ACC112 (cell line): ENCODE results near the gene CDPF1.

ENCODE experiments used
- H2AFZ ChIP-seq: fragments of 200-600 bp; sonication (generic); one replicate; pipeline ENCODE4 v1.6.0; 2017; ENCODE audit warnings: antibody characterized with exemption, low read length; ENCODE audit not compliant: unreplicated experiment
- H3K27ac ChIP-seq: fragments of 200-600 bp; sonication (generic); 2 replicates; pipeline ENCODE4 v1.5.1; 2014; ENCODE audit warnings: low read depth, mild to moderate bottlenecking, antibody characterized with exemption, low read length, moderate library complexity
- H3K27me3 ChIP-seq: fragments of 200-600 bp; sonication (generic); 2 replicates; pipeline ENCODE4 v1.6.1; 2014; ENCODE audit warnings: mild to moderate bottlenecking, antibody characterized with exemption, low read length, moderate library complexity, mixed read lengths; ENCODE audit not compliant: insufficient read depth
- H3K36me3 ChIP-seq: fragments of 200-600 bp; sonication (generic); 2 replicates; pipeline ENCODE4 v1.6.1; 2016; ENCODE audit warnings: mild to moderate bottlenecking, antibody characterized with exemption, low read length, moderate library complexity, mixed read lengths; ENCODE audit not compliant: insufficient read depth
- H3K4me1 ChIP-seq: fragments of 200-600 bp; sonication (generic); one replicate; pipeline ENCODE4 v1.6.1; 2016; ENCODE audit warnings: low read length, mixed read lengths; ENCODE audit not compliant: insufficient read depth, unreplicated experiment, control insufficient read depth
- H3K4me3 ChIP-seq: fragments of 200-600 bp; sonication (generic); 2 replicates; pipeline ENCODE4 v1.5.1; 2014; ENCODE audit warnings: mild to moderate bottlenecking, low read depth, low read length
- H3K79me2 ChIP-seq: fragments of 200-600 bp; sonication (generic); one replicate; pipeline ENCODE4 v1.6.0; 2016; ENCODE audit warnings: low read length; ENCODE audit not compliant: control insufficient read depth, unreplicated experiment, insufficient read depth

The CDPF1 gene

DNA sequence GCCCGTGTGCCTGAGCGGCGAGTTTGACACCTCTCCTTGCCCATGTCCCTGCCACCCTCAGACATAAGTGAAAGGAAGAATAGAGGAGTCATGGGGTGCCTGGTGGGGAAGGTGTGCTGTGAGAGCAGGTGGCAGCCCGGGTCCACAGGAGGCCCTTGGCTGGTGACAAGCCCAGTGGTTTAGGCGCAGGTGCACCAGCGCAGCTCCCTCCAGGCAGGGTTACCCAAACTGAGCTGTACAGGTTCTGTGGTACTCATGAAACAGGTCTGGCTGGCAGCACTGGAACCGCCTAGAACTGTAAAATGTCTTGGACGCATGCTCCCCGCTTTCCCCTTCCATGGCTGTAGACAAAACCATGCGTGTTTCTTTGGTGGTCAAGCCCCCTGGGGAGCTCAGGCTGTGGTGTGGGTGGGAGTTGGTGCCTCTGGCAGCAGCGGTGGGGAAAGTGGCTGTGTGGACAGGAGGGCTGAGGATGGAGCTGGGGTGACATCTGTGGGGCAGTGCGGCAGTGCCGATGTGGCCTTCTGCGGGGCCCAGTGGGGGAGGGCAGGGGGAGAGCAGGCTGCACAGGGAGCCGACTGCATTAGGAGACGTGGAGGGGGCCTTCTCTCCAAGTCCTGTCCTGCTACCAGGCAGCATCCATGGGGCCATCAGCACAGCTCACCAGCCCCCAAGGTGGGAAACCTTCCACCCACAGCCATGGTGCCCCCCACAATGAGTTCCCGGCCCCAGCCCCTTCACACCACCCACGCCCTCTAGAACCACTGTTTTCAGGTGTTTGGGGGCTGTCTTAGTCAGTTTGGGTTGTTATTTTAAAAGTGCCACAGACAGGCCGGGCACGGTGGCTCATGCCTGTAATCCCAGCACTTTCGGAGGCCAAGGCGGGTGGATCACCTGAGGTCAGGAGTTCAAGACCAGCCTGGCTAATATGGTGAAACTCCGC, 41.0 kb upstream of the CDPF1 start:
- Histone ChIP-seq H3K4me1 (peaks cover 9% of the 10 kb centered on the region), H2AFZ (no peak overlapping the region), H3K4me3 (no peak overlapping the region), H3K36me3 (no peaks in the 10 kb centered on the region), H3K27me3 (no peaks in the 10 kb centered on the region), H3K27ac (no peak overlapping the region), H3K79me2 (no peaks in the 10 kb centered on the region)

- Histone ChIP-seq H3K27me3 (no peaks in the 10 kb centered on the region), H3K4me1 (peaks cover under 1% of the 10 kb centered on the region), H3K4me3 (no peak overlapping the region), H3K36me3 (no peaks in the 10 kb centered on the region), H3K27ac (no peak overlapping the region), H3K79me2 (no peaks in the 10 kb centered on the region), H2AFZ (no peak overlapping the region)
These were observed 40.2 kb upstream of the CDPF1 start for GRCh38 chr22:46290121-46290842.

GRCh38 chr22:46289244-46289891, 39.3 kb upstream of the CDPF1 start:
- H3K79me2 ChIP-seq = no peaks in the 10 kb centered on the region
- H3K4me1 ChIP-seq = no peaks in the 10 kb centered on the region
- H3K36me3 ChIP-seq = no peaks in the 10 kb centered on the region
- no peak overlapping the region for H2AFZ ChIP-seq
- no peak overlapping the region for H3K4me3 ChIP-seq
- H3K27ac ChIP-seq = no peak overlapping the region
- H3K27me3 ChIP-seq = no peaks in the 10 kb centered on the region

GRCh38 chr22:46288846-46289243, 38.8 kb upstream of the CDPF1 start:
- Histone ChIP-seq H3K27ac (no peak overlapping the region), H3K27me3 (no peaks in the 10 kb centered on the region), H3K36me3 (no peaks in the 10 kb centered on the region), H2AFZ (no peak overlapping the region), H3K4me3 (no peak overlapping the region), H3K79me2 (no peaks in the 10 kb centered on the region), H3K4me1 (no peaks in the 10 kb centered on the region)

GRCh38 chr22:46287873-46288751, 38.0 kb upstream of the CDPF1 start:
- Histone ChIP-seq H3K79me2 (no peaks in the 10 kb centered on the region), H3K27ac (no peak overlapping the region), H3K4me1 (no peaks in the 10 kb centered on the region), H3K36me3 (no peaks in the 10 kb centered on the region), H2AFZ (no peak overlapping the region), H3K27me3 (no peaks in the 10 kb centered on the region), H3K4me3 (no peak overlapping the region)

DNA sequence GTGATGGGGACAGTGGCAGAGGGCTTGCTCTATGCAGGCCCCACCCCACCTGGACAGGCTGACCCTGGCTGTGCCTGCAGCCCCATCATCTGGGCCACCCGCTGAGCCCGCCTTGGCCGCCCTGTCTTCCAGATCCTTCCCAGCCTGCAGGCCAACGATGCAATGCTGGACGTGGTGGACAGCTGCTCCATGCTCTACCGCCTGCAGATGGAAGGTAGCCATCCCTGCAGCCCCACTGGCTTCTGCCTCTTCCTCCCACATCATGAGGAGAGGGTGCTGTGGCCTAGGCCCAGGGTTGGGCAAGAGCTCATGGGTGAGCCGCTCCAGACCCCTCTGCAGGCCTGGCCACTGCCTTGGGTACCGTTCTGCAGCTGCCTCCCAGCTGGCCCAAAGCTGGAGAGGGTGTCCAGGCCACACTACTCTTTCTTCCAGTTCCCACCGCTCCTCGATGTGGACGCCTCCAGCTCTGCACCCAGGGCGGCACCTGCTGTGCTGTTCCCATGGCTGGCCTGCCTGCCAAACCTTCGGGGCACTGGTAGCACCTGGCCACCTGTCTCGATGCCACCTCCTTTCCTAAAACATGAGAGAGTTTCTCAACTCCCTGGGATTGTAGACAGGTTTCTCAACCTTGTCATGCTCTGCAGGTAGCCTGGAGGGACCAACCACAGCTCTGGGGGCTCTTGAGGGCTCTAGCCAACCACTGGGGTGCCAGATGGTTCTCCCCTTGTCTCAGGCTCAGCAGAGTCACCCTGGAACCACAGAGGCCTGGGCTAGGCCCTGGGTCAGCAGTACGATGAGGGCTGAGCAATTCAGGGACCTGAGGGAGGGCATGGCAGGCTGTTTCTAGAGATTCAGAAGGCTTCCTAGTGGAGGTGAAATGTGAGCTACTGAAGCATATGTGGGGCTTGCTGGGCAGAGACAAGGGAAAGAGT, 37.1 kb upstream of the CDPF1 start:
- Histone ChIP-seq H2AFZ (no peak overlapping the region), H3K4me3 (no peak overlapping the region), H3K27me3 (no peaks in the 10 kb centered on the region), H3K36me3 (no peaks in the 10 kb centered on the region), H3K27ac (no peak overlapping the region), H3K79me2 (no peaks in the 10 kb centered on the region), H3K4me1 (no peaks in the 10 kb centered on the region)

DNA sequence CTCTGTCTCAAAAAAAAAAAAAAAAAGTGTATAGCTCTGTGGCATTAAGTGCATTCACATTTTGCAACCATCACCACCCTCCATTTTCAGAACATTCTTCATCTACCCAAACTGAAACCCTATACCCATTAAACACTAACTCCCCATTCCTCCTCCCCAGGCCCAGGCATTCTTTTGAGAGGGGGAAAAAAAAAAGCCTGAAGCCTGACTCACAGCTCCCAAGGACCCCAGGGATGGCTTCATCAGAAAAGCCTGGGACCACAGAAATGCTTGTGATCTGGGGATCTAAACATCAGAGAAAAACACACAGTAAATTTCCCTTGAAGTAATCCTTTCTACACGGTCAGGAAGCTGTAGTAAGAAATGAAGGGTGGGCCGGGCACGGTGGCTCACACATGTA, 35.9 kb upstream of the CDPF1 start:
- Histone ChIP-seq H3K27me3 (no peaks in the 10 kb centered on the region), H2AFZ (no peak overlapping the region), H3K4me1 (no peaks in the 10 kb centered on the region), H3K4me3 (no peak overlapping the region), H3K36me3 (no peaks in the 10 kb centered on the region), H3K79me2 (no peaks in the 10 kb centered on the region), H3K27ac (no peak overlapping the region)

GRCh38 chr22:46281866-46282678, 32.0 kb upstream of the CDPF1 start:
- Histone ChIP-seq H3K36me3 (no peaks in the 10 kb centered on the region), H3K79me2 (no peaks in the 10 kb centered on the region), H3K27me3 (no peaks in the 10 kb centered on the region), H3K4me3 (no peak overlapping the region), H3K27ac (no peak overlapping the region), H3K4me1 (no peaks in the 10 kb centered on the region), H2AFZ (no peak overlapping the region)

DNA sequence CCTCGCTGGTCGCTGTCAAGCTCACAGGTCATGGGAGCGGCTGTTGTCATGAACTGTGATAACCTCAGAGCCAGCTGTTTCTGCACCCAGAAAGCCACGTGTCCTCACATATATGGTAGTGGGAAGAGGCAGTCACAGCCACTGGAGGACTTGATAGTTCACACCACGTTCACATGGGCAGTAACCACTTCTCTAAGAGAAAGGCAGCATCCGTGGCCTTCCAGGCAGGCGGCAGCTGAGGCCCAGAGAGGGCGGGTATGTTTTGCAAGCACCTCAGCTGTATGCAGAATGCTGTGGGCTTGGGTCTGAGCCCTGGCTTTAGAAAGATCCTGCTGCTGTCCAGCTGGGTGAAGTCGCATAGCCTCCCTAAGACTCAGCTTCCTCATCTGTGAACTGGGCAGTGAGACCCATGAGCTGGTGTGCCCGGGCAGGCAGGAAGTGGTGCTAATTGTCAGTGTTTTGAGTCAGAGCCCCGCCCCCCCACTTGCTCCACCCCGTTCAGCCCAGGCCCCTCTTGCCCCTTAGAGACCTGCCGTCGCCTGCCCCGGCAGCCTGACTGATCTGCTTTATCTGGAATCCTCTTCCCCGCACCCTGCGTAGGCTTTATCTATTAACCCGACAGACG, 31.0 kb upstream of the CDPF1 start:
- no peaks in the 10 kb centered on the region for H3K36me3 ChIP-seq
- no peak overlapping the region for H3K4me3 ChIP-seq
- no peaks in the 10 kb centered on the region for H3K79me2 ChIP-seq
- no peak overlapping the region for H2AFZ ChIP-seq
- no peaks in the 10 kb centered on the region for H3K4me1 ChIP-seq
- H3K27ac ChIP-seq = no peak overlapping the region
- no peaks in the 10 kb centered on the region for H3K27me3 ChIP-seq
